PC-9 (cell line): ENCODE measurements around the gene SENP8. TPM values are rescaled to one million over a fixed set of nuclear protein-coding genes. Genes with fewer than 3 reads are reported as not detected.

Experiments
- BruUV-seq: library from RNA; stranded (reverse); fragments of 400-500 nt; replicated peaks from 2 replicates; lab custom pipeline; 2021; lab: Mats Ljungman, UMichigan
- CTCF ChIA-PET: fragments of 300-600 bp; sonication (Branson Sonifier 250); formaldehyde crosslinking; loops from one replicate; lab custom pipeline; 2022; ENCODE audit warnings: antibody characterized with exemption; lab: Charles Lee
- POLR2A ChIA-PET: fragments of 300-600 bp; sonication (Branson Sonifier 250); formaldehyde crosslinking; loops from one replicate; lab custom pipeline; 2022; ENCODE audit warnings: antibody characterized with exemption; ENCODE audit not compliant: unreplicated experiment; lab: Charles Lee
- DNase-seq, 2 experiments: peaks; one replicate each; pipeline versions ENCODE4 v3.0.0 to v3.0.0-alpha.2; 2015 to 2022; ENCODE audit warnings: mixed read lengths in 1 of 2
- H2AFZ ChIP-seq: fragments of 200-600 bp; sonication (generic); 2 replicates; pipeline ENCODE4 v1.8.1; 2017; ENCODE audit warnings: antibody characterized with exemption
- H3F3A ChIP-seq: fragments of 200-600 bp; sonication (generic); 2 replicates; pipeline ENCODE4 v1.8.1; 2017; ENCODE audit warnings: antibody characterized with exemption, mild to moderate bottlenecking, low read depth; ENCODE audit not compliant: insufficient read depth
- H3K27ac ChIP-seq: fragments of 200-600 bp; sonication (generic); 2 replicates; pipeline ENCODE4 v1.6.1; 2016; ENCODE audit warnings: mixed run types
- H3K27me3 ChIP-seq: fragments of 200-600 bp; sonication (generic); 2 replicates; pipeline ENCODE4 v1.6.1; 2016; ENCODE audit warnings: low read depth, mixed run types; ENCODE audit not compliant: insufficient read depth
- H3K36me3 ChIP-seq: fragments of 200-600 bp; sonication (generic); 2 replicates; pipeline ENCODE4 v1.6.1; 2016; ENCODE audit warnings: low read depth, mixed run types
- H3K4me1 ChIP-seq: fragments of 200-600 bp; sonication (generic); replicated peaks from 2 replicates; pipeline ENCODE4 v1.6.1; 2016; ENCODE audit warnings: mixed run types; ENCODE audit not compliant: insufficient read depth
- H3K4me2 ChIP-seq: fragments of 200-600 bp; sonication (generic); 2 replicates; pipeline ENCODE4 v1.6.1; 2017; ENCODE audit warnings: mixed run types
- H3K4me3 ChIP-seq: fragments of 200-600 bp; sonication (generic); 2 replicates; pipeline ENCODE4 v1.6.1; 2016; ENCODE audit warnings: mixed run types
- H3K79me2 ChIP-seq: fragments of 200-600 bp; sonication (generic); 2 replicates; pipeline ENCODE4 v1.6.1; 2017; ENCODE audit warnings: low read depth, mixed run types
- H3K9me2 ChIP-seq: fragments of 200-600 bp; sonication (generic); 2 replicates; pipeline ENCODE4 v1.8.1; 2017; ENCODE audit warnings: mild to moderate bottlenecking; ENCODE audit not compliant: insufficient read depth
- H3K9me3 ChIP-seq: fragments of 200-600 bp; sonication (generic); 2 replicates; pipeline ENCODE4 v1.8.1; 2016; ENCODE audit warnings: low read depth; ENCODE audit not compliant: insufficient read depth
- H4K20me1 ChIP-seq: fragments of 200-600 bp; sonication (generic); 2 replicates; pipeline ENCODE4 v1.8.1; 2017; ENCODE audit not compliant: insufficient read depth
- EZH2 ChIP-seq: fragments of 200-600 bp; sonication (generic); IDR thresholded peaks from 2 replicates; pipeline ENCODE4 v1.8.0; 2017; ENCODE audit warnings: antibody characterized with exemption, low read depth
- intact Hi-C: fragments of 100-400 bp; cut with micrococcal nuclease; formaldehyde crosslinking; loops from one replicate; pipeline ENCODE4 v1.10.0; 2022; ENCODE audit not compliant: unreplicated experiment
- total RNA-seq: library from RNA; stranded (reverse); gene quantifications from 2 replicates; pipeline ENCODE4 v1.2.3, GENCODE V29; 2021
- TF ChIP-seq, protein P1 (sequence below): fragments of 200-600 bp; sonication (generic); conservative IDR thresholded peaks from 2 replicates; pipeline ENCODE4 v1.6.1; 2017; ENCODE audit warnings: mixed run types, antibody characterized with exemption, mild to moderate bottlenecking, moderate library complexity

The SENP8 gene
- total RNA-seq, 1 experiment from 2014 or later = 3.8 TPM

DNA sequence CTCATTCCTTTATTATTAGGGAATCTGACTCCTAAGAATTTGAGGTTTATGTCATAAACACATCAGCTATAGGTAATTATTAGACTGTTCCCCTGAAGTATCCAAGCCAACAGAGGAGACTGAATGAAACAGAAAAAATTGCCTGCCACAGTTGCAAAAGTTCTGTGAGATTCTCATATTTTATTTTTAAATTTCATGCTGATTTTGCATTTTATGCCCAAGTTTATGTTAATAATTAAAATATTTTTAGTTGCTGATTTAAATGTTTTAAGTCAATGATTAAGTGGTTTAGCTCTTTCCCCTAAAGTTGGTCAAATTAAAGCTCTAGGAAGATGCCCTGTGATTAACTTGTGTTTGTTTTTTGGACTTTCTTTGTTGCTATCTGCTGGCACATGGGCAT, 10.2 kb downstream of the SENP8 start:
- POLR2A ChIA-PET = no interaction called here
- H3K79me2 ChIP-seq = no peaks in the 10 kb centered on the region
- no peak overlapping the region for H3K4me3 ChIP-seq
- TF ChIP-seq, protein P1, sequence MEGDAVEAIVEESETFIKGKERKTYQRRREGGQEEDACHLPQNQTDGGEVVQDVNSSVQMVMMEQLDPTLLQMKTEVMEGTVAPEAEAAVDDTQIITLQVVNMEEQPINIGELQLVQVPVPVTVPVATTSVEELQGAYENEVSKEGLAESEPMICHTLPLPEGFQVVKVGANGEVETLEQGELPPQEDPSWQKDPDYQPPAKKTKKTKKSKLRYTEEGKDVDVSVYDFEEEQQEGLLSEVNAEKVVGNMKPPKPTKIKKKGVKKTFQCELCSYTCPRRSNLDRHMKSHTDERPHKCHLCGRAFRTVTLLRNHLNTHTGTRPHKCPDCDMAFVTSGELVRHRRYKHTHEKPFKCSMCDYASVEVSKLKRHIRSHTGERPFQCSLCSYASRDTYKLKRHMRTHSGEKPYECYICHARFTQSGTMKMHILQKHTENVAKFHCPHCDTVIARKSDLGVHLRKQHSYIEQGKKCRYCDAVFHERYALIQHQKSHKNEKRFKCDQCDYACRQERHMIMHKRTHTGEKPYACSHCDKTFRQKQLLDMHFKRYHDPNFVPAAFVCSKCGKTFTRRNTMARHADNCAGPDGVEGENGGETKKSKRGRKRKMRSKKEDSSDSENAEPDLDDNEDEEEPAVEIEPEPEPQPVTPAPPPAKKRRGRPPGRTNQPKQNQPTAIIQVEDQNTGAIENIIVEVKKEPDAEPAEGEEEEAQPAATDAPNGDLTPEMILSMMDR = no peak
- TF ChIP-seq EZH2 = no peak
- no peak overlapping the region for H3K4me2 ChIP-seq
- BruUV-seq = no TSS peak
- H3K36me3 ChIP-seq = no peaks in the 10 kb centered on the region
- H3K27ac ChIP-seq = no peak overlapping the region
- H2AFZ ChIP-seq = no peak overlapping the region
- H3K9me2 ChIP-seq = no peaks in the 10 kb centered on the region
- no peaks in the 10 kb centered on the region for H3F3A ChIP-seq
- H3K4me1 ChIP-seq = no peaks in the 10 kb centered on the region
- intact Hi-C loops = no loop called here
- H3K27me3 ChIP-seq = no peaks in the 10 kb centered on the region
- DNase-seq = no peak
- no peaks in the 10 kb centered on the region for H4K20me1 ChIP-seq
- CTCF ChIA-PET = no interaction called here
- H3K9me3 ChIP-seq = no peaks in the 10 kb centered on the region

DNA sequence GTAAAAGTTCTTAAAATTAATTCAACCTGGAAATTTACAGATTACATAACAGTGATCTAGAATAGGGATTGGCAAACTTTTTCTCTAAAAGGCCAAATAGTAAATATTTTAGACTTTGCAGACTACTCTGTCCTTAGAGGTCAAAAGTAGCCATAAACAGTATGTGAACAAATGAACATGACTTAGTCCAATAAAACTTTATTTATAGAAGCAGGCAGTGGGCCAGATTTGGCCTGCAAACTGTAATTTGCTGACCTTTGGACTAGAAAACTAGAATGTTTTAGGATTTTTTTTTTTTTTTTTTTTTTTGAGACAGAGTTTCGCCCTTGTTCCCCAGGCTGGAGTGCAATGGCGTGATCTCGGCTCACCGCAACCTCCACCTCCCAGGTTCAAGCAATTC, 12.1 kb downstream of the SENP8 start:
- no peaks in the 10 kb centered on the region for H3K79me2 ChIP-seq

DNA sequence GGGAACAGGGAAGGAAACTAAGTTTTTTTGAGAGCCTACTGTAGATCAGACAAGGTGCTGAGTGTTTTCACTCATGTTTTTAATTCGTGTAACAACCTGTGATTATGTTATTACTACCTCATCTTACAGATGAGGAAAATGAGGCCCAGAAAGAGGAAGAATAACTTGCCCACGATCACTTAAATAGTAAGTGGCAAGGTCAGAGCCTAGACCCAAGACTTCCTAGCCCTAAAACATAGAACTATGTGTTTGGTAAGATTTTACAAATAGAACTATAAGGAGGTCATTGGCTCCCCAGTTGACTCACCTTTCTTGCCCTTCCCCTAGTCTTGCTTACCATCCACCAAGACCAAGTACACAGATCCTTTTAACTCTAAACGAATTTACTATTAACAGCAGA, 13.7 kb downstream of the SENP8 start:
- intact Hi-C loops = no loop called here
- H3K4me2 ChIP-seq = no peak overlapping the region
- no peak overlapping the region for H3K27ac ChIP-seq

More for the DNA sequence above, 12.1 kb downstream of the SENP8 start:
- no peaks in the 10 kb centered on the region for H3K9me2 ChIP-seq
- H4K20me1 ChIP-seq = no peaks in the 10 kb centered on the region
- POLR2A ChIA-PET = no interaction called here
- TF ChIP-seq, protein P1 = no peak
- TF ChIP-seq EZH2 = no peak
- no peaks in the 10 kb centered on the region for H3K27me3 ChIP-seq
- intact Hi-C loops = no loop called here
- no peak overlapping the region for H3K4me2 ChIP-seq
- no peak overlapping the region for H3K27ac ChIP-seq
- DNase-seq = no peak
- no peak overlapping the region for H2AFZ ChIP-seq
- H3F3A ChIP-seq = no peaks in the 10 kb centered on the region
- BruUV-seq = no TSS peak
- CTCF ChIA-PET = no interaction called here
- H3K4me1 ChIP-seq = no peaks in the 10 kb centered on the region
- no peaks in the 10 kb centered on the region for H3K36me3 ChIP-seq
- no peaks in the 10 kb centered on the region for H3K9me3 ChIP-seq
- no peak overlapping the region for H3K4me3 ChIP-seq

More for the DNA sequence above, 13.7 kb downstream of the SENP8 start:
- no peaks in the 10 kb centered on the region for H4K20me1 ChIP-seq
- no peaks in the 10 kb centered on the region for H3K36me3 ChIP-seq
- CTCF ChIA-PET = no interaction called here
- no peak overlapping the region for H2AFZ ChIP-seq
- no peak overlapping the region for H3K4me3 ChIP-seq
- H3K79me2 ChIP-seq = no peaks in the 10 kb centered on the region
- POLR2A ChIA-PET = no interaction called here
- H3K4me1 ChIP-seq = no peaks in the 10 kb centered on the region
- DNase-seq = no peak
- TF ChIP-seq, protein P1 = no peak
- no peak for TF ChIP-seq EZH2
- no peaks in the 10 kb centered on the region for H3K27me3 ChIP-seq
- no peaks in the 10 kb centered on the region for H3F3A ChIP-seq
- H3K9me3 ChIP-seq = no peaks in the 10 kb centered on the region
- BruUV-seq = no TSS peak
- H3K9me2 ChIP-seq = no peaks in the 10 kb centered on the region
